GDM1 (cell line): Measurements from ENCODE around the gene CDH13.

ENCODE experiments used
- DNase-seq: peaks from one replicate; lab custom pipeline; 2025; lab: John Stamatoyannopoulos, UW

The CDH13 gene

DNA sequence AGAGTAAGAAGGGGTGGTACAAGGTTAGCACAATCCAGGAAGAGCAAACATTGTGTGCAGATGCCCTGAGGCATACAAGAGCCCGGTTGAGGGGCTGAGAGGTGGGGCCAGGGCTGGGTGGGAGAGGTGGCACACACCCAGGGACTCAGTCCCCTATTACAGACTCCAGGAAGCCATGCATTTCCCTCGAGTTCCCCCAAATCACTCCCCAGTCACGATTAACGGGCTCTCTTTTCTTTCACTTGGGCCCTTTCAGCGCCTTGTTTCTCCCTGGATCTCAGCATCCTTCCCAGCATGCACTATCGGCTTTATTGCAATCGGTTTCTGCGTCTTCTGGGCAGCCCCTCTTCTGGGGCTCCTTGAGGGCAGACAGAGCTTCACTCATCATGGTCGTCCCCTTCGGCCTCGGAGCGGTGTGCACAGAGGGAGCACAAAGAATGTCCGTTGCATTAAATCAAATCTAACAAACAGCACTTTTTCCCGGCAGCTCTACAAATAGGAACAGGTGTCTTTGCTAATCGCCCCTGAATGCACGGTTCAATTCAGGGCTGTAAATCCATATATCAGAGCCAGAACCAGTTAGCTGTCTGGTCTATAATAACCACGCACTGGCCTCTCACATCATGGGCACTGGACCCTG, 996.4 kb downstream of the CDH13 start:
- no peak for DNase-seq

DNA sequence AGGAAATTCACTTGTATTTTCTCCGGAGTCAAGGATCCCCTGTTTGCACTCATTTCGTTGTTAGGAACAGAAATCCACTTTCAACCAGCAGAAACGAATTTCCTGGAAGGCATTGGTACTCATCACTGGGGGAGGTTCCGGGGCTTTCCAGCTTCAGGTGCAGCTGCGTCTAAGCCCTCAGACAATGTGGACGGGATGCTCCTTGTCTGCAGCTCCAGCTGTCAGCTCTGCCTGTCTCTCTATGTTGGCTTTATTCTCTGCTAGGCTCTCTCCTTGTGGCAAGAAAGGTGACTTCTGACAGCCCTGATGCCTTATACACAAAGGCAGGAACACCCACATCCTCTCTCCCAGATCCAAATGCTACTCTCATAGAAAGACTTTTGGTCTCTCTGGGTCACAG, 997.1 kb downstream of the CDH13 start:
- DNase-seq, result no peak

DNA sequence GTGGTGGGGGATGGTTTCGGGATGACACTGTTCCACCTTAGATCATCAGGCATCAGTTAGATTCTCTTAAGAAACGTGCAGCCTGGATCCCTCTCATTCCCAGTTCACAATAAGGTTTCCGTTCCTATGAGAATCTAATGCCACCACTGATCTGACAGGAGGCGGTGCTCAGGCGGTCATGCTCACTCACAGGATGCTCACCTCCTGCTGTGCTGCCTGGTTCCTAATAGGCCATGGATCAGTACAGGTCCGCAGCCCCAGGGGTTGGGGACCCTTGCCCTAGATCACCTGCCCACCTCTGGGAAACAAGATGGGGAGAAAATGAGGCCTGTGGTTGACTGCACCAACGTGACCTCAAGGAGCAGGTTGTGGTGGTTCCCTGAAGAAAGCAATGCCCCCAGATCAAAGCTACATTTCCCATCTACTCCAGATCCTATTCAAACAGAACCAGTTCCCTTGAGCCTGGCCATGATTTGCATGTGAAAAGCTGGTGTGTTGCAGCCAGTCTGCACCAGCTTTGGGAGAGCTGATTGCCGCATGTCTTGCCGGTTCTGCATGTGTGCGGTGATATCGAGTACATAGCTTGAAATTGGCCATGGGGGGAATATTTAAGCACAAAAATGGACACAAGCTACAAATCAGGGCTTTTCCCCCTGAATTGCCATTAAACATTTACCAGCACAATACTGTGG, 997.8 kb downstream of the CDH13 start:
- DNase-seq, result no peak

DNA sequence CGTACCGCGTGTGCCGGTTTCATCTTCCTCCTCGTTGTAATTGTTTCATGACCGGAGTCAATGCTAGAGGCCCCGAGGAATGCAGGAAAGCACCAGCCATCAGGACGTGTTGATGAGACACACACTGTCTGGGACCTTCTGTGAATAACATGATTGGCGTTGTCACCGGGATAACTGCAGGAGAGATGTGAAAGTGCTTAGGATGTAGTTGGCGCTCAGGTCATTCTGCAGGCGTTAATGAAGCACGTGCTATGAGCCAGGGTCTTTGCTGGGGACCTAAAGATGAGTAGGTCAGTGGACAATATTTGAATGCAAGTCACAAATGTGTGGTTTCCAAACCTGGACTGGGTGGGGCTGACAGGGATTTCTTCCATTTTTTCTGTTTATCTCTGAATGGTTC, 999.4 kb downstream of the CDH13 start:
- DNase-seq, result no peak

DNA sequence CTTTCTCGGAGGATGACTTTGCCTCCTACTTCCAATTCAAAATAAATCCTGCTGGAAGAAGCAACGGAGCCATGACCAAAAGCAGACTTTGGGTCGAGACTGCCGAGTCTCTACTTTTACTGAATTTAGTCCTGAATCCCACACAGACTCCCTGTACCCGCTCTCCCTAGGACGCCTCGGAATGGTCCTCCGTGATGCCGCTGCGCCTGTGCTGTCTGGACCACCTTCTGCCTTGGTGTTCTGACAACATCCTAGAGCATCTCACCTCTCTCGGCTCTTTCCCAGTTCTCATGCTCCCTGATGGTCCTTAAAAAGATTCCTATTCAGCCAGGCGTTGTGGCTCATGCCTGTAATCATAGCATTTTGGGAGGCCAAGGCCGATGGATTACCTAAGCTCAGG, 999.9 kb downstream of the CDH13 start:
- no peak for DNase-seq

DNA sequence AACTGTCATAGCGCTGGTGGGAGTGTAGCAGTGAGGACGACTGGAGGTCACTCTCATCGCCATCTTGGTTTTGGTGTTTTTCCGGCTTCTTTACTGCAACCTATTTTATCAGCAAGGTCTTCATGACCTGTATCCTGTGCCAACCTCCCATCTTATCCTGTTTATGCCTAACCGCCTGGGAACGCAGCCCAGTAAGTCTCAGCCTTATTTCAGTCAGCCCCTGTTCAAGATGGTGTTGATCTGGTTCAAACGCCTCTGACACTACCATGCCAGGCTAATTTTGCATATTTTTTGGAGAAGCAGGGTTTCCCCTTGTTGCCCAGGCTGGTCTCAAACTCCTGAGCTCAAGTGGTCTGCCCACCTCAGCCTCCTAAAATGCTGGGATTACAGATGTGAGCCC, 1001.2 kb downstream of the CDH13 start:
- DNase-seq, result no peak

DNA sequence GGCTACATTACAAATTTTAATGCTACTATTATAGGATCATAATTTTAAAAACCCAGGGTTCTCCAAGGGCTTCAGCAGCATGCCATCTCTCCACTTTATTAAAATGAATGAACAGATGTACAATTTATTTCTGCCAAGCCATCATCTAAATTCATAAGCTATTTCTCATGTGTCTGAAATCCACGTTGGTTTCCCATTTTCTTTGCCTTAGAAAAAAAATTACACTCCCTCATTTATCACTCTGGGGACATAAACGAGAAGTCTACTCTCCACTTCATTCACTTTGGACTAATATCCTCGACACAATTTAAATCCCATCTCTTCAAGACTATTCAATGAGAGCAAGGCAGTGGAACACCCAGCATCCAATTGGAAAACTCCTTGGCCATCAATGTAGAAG, 1002.7 kb downstream of the CDH13 start:
- DNase-seq, result no peak

DNA sequence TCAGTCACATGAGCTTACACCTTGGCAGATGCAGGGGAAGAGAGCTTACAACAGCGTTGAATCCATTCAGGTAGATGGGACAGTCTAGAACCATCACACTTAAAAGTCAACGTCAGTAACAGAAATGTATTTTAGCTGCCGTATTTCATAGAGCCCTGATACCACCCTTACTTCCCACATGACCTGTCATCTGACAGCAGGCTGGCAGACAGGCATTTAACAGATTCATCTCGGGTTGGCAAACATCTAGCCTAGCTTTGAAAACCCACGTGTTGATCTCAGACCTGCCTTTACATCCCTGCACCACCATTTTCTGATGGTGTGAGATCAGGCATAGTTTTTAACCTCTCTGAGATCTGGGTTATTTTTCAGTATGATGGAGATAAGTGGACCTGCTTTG, 1003.1 kb downstream of the CDH13 start:
- no peak for DNase-seq

DNA sequence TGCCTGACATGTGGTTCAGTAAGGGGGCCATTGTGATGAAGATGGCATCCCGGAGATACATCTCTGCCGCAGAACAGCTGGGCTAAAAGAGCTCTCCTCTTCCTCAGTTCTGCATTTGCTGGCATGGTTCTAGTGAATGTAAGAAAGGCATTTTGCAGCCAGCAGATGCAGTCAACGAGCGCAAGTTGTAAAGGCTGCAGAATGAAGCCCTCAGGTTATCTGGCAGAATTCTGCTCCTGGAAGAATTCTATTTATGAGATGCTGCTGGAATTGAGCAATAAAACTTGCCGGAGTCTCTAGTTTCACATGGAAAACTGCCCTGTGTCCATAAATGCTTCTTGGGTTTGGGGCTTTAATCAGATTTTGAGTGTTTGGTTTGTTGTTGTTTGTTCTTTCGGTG, 1004.2 kb downstream of the CDH13 start:
- no peak for DNase-seq

DNA sequence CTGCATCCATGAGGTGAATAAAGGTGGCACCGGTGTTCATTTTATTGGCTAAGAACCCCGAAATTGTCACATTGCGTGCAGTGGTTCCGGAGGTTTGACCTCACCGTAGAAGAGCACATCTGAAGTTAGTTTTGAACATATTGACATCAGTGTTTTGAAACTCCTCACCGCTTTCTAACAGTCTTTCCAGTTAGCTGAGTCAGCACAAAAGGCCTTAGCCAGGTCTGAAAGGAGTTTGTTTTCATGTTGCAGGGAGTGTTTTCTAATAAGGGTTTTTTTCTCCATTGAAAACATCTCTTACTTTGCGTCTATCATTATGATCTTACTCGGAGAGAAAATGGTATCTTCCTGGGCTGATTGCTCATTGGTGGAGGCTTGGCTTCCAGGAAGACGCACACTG, 1006.5 kb downstream of the CDH13 start:
- DNase-seq, result no peak

DNA sequence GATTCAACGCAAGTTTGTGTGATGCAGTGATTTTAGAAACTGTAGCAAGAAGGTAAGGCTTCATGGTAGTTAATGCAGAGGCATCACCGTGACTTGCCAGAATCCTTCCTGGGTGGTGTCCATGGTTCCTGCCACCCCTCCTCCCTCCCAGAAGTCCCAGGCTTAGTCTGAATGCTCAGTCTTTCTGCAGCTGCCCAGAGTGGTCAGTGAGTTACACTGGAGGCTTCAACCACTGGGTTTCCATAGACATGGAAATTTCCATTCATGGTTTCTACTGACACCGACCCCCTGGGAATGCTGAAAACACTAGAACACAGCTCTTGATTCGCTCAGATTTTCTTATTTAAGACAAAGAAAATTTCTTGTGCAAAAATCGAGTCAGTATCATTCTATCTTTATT, 1021.6 kb downstream of the CDH13 start:
- DNase-seq, result no peak

DNA sequence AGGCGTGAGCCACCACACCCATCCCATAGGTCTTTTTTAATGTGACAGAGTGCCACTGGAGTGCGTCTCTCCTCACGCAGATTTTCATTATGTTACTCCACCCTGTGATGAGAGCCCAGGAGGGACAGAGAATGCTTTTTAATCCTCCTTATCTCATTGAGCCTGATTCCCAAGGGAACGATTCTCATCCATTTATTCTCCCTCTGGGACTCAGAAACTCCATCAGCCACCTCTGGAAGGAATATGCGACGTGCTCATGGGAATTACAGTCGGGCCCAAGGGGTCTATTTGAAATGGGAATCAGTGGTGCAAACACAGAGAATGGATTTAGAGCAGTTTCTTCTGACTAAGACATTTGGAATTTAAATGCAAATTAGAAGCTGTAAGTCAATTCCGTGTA, 1025.1 kb downstream of the CDH13 start:
- DNase-seq, result no peak

DNA sequence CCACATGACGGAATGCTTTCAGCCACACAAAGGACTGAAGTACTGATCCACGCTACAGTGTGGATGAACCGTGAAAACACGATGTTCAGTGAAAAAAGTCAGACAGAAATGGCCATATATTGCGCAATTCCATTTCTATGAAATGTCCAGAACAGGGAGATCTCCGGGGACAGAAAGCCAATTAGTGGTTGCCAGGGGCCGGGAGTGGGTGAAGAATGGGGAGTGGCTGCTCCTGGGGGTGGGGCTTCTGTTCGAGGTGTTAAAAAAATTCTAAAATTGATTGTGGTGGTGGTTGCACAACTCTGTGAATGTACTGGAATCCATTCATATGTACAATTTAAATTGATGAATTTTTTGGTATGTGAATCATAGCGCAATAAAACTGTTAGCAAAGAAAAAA, 1026.2 kb downstream of the CDH13 start:
- DNase-seq, result no peak

DNA sequence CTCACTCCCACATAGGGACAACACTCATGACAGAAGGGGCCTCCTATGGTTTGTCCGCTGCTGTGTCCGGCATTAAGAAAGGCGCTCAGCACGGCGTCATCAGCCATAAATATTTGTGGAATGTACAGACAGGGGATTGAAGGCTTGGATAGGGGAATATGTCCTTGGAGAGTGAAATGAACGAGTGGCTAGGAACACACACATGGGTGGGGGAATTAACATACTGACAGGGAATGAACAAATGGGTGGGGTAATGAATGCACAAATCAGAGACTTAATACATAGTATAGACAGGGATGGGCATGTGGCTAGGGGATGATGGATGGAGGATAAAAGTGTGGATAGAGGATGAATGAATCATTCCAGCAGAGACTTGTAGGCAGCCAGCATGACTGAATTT, 1027.0 kb downstream of the CDH13 start:
- no peak for DNase-seq

DNA sequence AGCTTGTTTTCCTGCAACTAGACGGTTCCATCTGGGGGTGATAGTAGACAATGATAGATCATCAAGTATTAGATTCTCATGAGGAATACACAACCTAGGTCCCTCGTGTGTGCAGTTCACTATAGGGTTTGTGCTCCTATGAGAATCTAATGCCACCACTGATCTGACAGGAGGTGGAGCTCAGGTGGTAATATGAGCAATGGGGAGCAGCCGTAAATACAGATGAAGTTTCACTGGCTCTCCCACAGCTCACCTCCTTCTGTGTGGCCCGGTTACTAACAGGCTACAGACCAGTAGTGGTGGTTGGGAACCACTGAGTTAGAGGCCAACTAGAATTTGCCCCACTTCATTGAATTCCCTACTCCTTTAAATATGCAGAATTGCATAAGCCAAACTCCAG, 1033.5 kb downstream of the CDH13 start:
- DNase-seq, result no peak

DNA sequence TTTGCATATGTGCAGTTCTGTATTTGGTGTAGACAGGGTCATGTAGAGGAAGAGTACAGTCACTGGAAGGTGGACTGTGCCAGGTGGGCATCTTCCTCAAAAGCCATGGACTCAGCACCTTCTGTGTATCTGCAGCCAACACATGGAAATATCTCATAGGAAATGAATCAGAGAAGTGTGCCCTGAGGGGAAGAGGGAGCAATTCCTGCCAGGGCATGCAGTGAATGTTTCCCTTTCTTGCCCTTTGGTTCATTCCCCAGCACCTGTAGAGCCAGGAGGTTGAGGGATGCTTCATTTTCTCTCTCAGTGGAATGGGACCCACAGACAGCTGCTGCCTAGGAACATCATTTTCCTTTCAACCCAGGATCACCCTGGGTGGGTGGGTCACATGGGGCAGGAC, 1034.9 kb downstream of the CDH13 start:
- no peak for DNase-seq

DNA sequence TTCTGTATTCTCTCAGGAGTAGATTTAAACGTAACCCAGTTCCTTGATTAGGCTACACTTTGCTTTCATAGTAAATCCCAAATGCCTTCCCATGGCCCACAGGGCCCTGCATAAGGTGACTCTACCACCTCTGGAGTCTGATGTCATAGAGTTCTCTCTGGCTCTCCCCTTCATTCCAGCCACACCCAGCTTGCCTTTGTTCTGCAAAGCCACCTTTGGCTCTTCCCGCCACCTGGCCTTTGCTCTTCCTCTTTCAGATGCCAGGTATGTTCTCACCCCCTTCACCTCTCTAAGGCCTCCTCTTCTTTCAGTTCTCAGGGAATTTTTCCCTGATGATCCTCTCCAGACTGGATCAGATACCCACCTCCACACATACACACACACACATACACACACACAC, 1039.7 kb downstream of the CDH13 start:
- no peak for DNase-seq

DNA sequence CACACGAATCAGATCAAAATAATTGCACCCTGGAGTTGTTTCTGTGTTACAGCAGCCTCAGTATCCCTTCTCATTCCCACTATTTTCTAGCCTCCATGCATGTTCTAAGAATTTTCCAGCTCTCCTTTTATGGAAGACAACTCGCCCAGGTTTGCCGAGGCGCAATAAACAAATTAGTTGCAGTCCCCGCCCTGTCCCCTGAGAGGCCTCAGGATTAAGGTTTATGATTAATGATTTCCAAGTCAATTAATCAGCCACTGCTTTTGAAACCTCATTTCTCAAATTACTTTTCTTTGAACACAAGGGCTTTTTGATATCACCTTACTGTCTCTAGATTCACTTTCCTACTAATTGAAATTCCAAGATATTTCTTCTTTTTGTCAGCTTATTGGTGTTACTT, 1042.7 kb downstream of the CDH13 start:
- no peak for DNase-seq

DNA sequence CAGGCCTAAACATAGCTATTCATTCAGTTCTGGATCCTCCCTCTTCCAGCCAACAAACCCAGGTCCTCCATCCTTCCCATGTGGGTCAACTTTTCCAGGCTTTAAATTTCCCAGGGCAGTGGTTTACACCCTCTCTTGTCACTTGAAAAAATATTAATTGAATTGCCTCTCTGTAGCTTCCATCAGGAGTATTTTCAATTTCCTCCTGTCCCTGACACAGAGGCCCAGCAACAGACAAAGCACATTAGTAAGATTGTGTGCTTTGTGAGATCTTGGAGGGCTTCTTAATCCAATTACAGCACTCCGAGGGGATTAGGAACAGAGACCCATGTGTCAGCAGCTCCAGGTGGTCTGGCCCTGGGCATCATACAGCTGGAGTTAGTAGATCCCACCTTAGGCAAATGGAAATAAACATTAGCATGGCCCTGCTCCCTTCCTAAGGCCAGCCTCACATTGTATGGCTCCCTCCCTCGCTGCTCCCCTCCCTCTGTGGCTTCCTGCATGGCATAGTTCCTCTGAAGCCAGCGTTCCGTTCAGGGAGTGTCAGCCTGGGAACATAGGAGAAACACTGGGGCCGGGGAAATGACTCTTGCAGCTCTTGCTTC, 1048.3 kb downstream of the CDH13 start:
- DNase-seq, result no peak

DNA sequence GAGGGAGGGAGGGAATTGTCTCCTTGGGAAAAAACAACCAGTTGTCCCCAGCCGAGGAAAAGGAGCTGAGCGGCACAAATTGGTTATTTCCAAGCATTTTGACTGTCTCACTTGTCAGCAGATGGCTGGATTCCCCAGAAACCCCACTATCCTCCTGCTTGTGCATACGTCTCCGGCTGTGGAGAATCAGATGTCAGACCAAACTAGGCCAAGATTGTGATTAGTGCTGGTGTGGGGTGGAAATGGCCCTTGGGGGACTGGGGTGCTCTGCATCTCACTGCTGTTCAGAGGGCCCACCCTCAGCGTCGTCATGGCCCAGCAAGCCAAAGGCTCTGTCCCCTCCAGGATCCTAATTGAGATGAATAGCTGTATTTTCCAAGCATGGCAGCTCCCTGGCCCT, 1049.3 kb downstream of the CDH13 start:
- DNase-seq, result no peak

DNA sequence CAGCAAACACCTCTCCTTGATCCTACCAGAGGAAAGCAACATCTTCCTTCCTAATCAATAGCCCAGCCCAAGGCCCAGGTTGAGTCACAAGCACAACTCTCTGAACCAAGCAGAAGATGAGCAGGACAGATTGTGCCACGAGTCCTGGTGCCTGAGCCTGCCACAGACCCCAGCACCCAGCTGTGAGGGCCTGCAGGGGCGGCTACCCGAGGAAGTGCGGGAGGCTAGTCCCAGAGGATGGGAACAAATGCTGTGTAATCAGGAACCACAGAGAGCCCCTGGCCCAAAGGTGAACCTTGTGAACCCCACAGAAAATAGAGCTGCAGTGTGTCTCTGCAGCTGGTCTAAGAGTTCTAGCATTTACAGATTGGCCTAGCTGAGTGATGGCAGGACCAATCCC, 1054.2 kb downstream of the CDH13 start:
- no peak for DNase-seq

DNA sequence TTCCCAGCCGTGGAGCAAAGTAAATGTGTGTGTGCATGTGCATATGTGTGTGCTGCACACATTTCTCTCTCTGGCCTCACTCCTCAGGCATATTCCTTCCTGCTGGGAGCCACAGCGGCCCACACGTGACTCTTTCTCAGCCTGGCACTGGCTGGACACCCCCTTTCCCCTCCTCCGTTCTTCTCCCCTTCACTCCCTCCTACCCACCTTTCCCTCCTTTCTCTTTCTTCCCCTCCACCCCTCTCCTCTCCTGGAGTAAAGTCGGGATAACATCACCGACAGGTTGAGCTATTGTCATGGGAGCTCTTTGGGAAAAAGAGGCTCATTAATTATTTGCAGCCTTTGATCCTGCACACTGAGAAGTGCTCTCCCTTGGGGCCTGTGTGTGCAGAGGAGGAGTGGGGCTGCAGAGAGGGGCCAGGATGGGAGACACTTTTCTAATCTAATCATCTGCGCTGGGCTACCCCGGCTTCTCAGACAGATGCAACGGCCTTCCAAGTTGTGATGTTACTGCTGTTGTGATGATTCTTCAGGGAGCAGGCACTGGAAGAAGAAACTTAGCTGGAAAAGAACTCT, 1054.7 kb downstream of the CDH13 start:
- DNase-seq, result no peak

DNA sequence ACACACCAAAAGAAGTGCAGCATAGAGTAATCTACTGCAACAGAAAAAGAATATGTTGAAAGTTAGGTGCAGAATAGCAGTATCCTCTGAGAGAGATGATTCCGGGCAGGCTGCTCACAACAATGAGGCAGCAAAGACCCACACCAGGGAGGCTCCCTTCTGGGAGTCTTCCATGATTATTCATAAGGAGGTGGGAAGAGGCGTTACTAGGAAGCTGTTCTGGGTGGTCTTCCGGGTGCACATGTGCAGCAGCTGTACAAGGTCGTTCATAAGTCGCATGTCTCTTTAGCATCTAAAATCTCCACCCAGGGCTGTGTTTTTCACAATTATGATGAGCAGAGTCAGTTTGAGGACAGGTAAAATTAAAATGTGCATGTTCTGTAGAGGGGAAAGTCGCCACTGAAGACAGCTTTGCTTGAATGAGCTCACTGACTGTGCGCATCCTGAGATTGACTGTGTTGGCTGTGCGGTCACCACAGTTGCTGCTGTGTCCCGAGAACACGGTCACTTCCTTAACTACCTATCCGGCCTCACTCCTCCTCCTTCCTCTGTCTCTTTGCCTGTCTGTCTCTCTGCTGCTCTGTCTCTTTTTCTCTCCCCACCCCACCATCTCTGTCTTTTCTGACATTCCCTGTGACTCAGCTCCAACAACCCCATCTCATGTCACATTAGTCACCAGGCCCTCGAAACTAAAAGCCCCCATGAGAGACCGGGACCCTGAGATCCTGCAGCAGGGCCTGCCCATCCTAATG, 1055.5 kb downstream of the CDH13 start:
- no peak for DNase-seq
